ENCODE measurements around the gene MFSD6L.

The MFSD6L gene

DNA sequence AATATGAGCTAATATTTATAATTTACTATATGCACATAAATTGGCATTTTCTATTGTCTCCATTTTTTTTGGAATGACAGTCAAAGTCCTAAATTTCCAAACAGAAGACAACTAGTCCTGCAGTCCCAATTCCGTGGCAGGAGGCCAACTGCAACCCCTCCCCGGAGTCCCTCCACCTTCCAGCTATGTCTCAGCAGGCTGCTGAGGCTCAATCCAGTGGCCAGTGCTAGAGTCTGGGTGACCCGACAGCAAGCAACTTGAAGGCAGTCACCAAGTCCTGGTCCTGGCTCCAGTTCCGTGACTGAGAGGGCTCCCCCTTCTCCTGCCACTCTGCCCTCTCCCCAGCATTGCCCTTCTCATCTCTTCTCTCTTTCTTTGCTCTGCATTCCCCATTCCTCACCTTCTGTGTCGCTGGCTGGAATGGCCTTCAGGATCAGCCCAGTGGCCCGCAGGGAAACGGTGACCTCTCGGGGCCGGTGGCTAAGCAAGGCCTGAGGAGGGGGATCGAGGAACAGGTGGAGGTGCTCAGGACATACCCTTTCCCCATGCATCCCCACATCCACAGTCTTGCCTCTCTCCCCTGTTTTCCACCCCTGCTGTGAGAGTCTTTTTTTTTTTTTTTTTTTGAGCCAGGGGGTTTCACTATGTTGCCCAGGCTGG lies 22.4 kb upstream of the MFSD6L start:
- Histone ChIP-seq H3K9me2 (replicated peaks; ENCODE audit: low read depth, low read length) (no peaks in the 10 kb centered on the region), H3K27me3 (ENCODE audit: insufficient read depth, low read length, poor library complexity, severe bottlenecking) (no peaks in the 10 kb centered on the region), H3K9me3 (ENCODE audit: insufficient read depth, low read depth, low read length) (no peaks in the 10 kb centered on the region; the same call in 1 of the 2 replicates), H3K4me3 (ENCODE audit: low read length, poor library complexity, severe bottlenecking) (no peak overlapping the region), H2AFZ (ENCODE audit: low read length) (no peak overlapping the region), H3K79me2 (ENCODE audit: insufficient read depth, low read length) (no peaks in the 10 kb centered on the region), H3F3A (ENCODE audit: low read depth) (no peaks in the 10 kb centered on the region), H3K4me2 (ENCODE audit: low read depth, low read length, poor library complexity, severe bottlenecking) (no peak overlapping the region), H3K4me1 (ENCODE audit: insufficient read depth, low read length, poor library complexity, severe bottlenecking) (peaks cover 4% of the 10 kb centered on the region), H4K20me1 (ENCODE audit: insufficient read depth, low read length, poor library complexity, severe bottlenecking) (no peaks in the 10 kb centered on the region), H3K36me3 (ENCODE audit: insufficient read depth, low read length) (peaks cover 3% of the 10 kb centered on the region; the same call in 1 of the 2 replicates), H3K9ac (ENCODE audit: low read depth, low read length, poor library complexity, severe bottlenecking) (no peak overlapping the region)
- TF ChIP-seq EZH2phosphoT487 (IDR thresholded peaks at IDR 0.05; ENCODE audit: borderline replicate concordance) (no peak), CTCF (conservative IDR thresholded peaks at IDR 0.05; ENCODE audit: low read length) (no peak)

- no peak overlapping the region for H3K9ac ChIP-seq (ENCODE audit: low read depth, low read length, poor library complexity, severe bottlenecking)
- H3K9me2 ChIP-seq (replicated peaks; ENCODE audit: low read depth, low read length), result no peaks in the 10 kb centered on the region
- no peak overlapping the region for H2AFZ ChIP-seq (ENCODE audit: low read length)
- no peaks in the 10 kb centered on the region; the same call in 1 of the 2 replicates for H3K9me3 ChIP-seq (ENCODE audit: insufficient read depth, low read depth, low read length)
- no peak overlapping the region for H3K4me2 ChIP-seq (ENCODE audit: low read depth, low read length, poor library complexity, severe bottlenecking)
- no peaks in the 10 kb centered on the region for H3F3A ChIP-seq (ENCODE audit: low read depth)
- peaks cover 3% of the 10 kb centered on the region; the same call in 1 of the 2 replicates for H3K36me3 ChIP-seq (ENCODE audit: insufficient read depth, low read length)
- no peaks in the 10 kb centered on the region for H3K79me2 ChIP-seq (ENCODE audit: insufficient read depth, low read length)
- no peaks in the 10 kb centered on the region for H4K20me1 ChIP-seq (ENCODE audit: insufficient read depth, low read length, poor library complexity, severe bottlenecking)
- TF ChIP-seq CTCF (conservative IDR thresholded peaks at IDR 0.05; ENCODE audit: low read length) (no peak), EZH2phosphoT487 (IDR thresholded peaks at IDR 0.05; ENCODE audit: borderline replicate concordance) (no peak)
- H3K27me3 ChIP-seq (ENCODE audit: insufficient read depth, low read length, poor library complexity, severe bottlenecking), result no peaks in the 10 kb centered on the region
- no peak overlapping the region for H3K4me3 ChIP-seq (ENCODE audit: low read length, poor library complexity, severe bottlenecking)
- peaks cover under 1% of the 10 kb centered on the region for H3K4me1 ChIP-seq (ENCODE audit: insufficient read depth, low read length, poor library complexity, severe bottlenecking)
Measured at GRCh38 chr17:8820311-8821010, 21.3 kb upstream of the MFSD6L start.

DNA sequence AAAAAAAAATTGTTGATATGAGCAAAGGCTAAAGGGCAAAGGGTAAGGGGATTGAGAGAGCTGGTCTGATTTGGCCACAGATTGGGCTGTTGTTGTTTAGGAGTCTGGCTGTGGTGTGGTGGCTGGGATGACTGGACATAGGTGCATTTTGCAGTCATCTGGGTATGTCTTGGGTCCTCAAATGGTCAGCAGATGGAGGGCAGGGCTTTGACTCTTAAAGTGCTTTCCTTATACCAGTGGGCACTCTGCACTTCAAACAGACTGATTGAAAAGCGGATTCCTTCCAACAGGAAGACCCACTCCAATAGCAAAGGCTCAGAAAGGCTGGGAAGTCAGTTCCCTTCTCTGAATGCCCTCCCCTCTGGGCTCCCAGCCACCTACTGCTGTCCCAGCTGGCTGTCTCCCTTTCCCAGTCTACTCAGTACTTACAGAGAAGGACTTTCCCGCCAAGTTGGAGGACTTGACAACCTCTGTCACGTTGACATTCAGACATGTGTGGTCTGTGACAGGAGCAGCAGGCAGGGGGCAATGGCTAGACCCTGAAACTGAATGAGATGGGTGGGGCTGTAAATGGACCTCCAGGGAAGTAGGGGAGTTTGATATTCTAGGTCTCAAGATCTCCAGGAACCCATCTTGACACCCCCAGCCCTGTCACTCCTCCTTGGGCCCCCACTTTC lies 19.6 kb upstream of the MFSD6L start:
- no peak overlapping the region for H3K9ac ChIP-seq (ENCODE audit: low read depth, low read length, poor library complexity, severe bottlenecking)
- TF ChIP-seq EZH2phosphoT487 (IDR thresholded peaks at IDR 0.05; ENCODE audit: borderline replicate concordance), result no peak
- TF ChIP-seq CTCF (conservative IDR thresholded peaks at IDR 0.05; ENCODE audit: low read length), result no peak
- H3K4me2 ChIP-seq (ENCODE audit: low read depth, low read length, poor library complexity, severe bottlenecking), result no peak overlapping the region
- no peaks in the 10 kb centered on the region for H3F3A ChIP-seq (ENCODE audit: low read depth)
- H3K4me3 ChIP-seq (ENCODE audit: low read length, poor library complexity, severe bottlenecking), result no peak overlapping the region
- no peaks in the 10 kb centered on the region for H3K4me1 ChIP-seq (ENCODE audit: insufficient read depth, low read length, poor library complexity, severe bottlenecking)
- no peaks in the 10 kb centered on the region; the same call in 1 of the 2 replicates for H3K36me3 ChIP-seq (ENCODE audit: insufficient read depth, low read length)
- H3K9me3 ChIP-seq (ENCODE audit: insufficient read depth, low read depth, low read length), result no peaks in the 10 kb centered on the region
- H3K9me2 ChIP-seq (replicated peaks; ENCODE audit: low read depth, low read length), result no peaks in the 10 kb centered on the region
- H4K20me1 ChIP-seq (ENCODE audit: insufficient read depth, low read length, poor library complexity, severe bottlenecking), result no peaks in the 10 kb centered on the region
- H2AFZ ChIP-seq (ENCODE audit: low read length), result no peak overlapping the region
- H3K27me3 ChIP-seq (ENCODE audit: insufficient read depth, low read length, poor library complexity, severe bottlenecking), result no peaks in the 10 kb centered on the region
- H3K79me2 ChIP-seq (ENCODE audit: insufficient read depth, low read length), result no peaks in the 10 kb centered on the region

Measured in Loucy (cell line).